Measurements from ENCODE around the gene LHX5. TPM values are rescaled to one million over a fixed set of nuclear protein-coding genes. Genes with fewer than 3 reads are reported as not detected.

Gene LHX5
- total RNA-seq, 4 donors from 2014 or later = not detected

DNA sequence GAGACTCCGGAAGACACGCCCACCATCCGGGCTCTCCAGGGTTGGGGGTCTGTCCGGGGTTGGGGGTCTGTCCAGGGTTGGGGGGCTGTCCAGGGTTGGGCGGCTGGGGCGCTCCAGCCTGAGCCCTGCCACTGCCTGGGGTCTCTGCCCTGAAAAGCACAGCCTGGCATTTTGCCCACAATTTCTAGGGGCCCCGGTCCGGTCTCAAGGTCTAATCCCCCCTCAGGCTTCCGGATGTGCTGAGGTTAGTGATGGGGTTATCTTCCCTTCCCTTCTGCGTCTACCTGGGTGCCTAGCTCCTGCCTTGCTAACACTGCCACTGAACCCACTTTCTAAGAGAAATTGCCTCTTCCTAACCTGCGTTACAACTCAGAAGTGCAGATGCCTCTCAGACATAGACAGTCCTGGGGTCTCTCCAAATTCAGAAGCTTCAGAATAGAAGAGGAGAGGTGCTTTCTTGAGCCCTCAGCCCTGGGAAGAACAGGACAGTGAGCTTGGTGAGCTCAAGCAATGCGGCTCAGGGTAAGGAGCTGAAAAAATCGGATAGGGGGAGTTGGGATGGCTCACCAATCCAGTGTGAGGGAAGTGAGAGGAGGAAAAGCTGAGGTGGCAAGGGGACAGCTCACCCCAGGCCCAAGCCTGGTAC lies 5.7 kb downstream of the LHX5 start:
- H3K27me3 ChIP-seq = peaks cover 0 to 73% of the 10 kb centered on the region in 2 donors
- H3K4me3 ChIP-seq = no peak overlapping the region
- peaks cover 0 to 53% (median 16%) of the 10 kb centered on the region in 4 donors for H3K4me1 ChIP-seq
- DNase-seq = no peak
- H3K36me3 ChIP-seq = no peaks in the 10 kb centered on the region
- H3K9me3 ChIP-seq = no peaks in the 10 kb centered on the region
- no peak for TF ChIP-seq POLR2A (IDR thresholded peaks at IDR 0.05)
- TF ChIP-seq, protein P1, sequence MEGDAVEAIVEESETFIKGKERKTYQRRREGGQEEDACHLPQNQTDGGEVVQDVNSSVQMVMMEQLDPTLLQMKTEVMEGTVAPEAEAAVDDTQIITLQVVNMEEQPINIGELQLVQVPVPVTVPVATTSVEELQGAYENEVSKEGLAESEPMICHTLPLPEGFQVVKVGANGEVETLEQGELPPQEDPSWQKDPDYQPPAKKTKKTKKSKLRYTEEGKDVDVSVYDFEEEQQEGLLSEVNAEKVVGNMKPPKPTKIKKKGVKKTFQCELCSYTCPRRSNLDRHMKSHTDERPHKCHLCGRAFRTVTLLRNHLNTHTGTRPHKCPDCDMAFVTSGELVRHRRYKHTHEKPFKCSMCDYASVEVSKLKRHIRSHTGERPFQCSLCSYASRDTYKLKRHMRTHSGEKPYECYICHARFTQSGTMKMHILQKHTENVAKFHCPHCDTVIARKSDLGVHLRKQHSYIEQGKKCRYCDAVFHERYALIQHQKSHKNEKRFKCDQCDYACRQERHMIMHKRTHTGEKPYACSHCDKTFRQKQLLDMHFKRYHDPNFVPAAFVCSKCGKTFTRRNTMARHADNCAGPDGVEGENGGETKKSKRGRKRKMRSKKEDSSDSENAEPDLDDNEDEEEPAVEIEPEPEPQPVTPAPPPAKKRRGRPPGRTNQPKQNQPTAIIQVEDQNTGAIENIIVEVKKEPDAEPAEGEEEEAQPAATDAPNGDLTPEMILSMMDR (IDR thresholded peaks at IDR 0.05) = no peak
- no peak overlapping the region for H3K27ac ChIP-seq

DNA sequence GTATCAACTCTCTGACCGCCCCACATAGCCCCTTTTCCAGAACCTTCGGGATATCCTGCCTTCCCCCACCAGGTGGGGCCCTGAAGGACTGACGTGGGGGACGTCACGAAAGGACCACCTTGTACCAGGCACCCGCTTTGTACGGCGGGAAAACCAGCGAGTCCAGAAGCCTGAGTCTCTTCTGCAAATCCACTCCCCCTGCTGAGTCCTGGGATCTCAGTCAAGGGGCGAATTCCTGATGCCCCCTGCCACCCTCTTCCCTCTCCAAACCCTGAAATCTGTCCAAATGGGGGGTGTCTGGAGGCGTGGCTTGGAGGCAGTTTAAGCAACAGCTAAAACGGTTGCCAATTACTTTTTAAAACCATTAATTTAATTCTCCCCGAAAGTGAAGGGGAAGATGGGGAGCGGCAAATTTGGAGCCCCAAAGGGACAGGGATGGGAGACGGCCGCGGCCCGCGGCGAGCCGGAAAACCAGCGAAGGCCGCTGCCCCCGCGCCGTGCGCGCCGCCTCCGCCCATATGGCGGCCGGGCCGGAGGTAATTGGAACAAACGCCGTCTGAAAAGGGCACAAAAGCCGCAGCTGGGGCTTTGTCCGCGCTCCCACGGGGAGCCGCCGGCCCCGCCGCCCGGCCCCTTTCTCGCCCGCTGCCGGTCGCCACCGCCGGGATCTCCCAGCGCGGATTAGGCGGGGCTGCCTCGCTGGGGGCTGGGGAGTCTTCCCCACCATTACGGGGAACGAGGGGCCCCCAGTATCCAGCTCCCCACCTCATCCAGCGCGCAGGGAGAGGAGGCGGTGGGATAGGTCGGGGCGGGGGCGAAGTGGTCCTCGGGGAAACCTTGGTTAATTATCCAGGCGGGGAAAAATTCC lies 6.6 kb downstream of the LHX5 start:
- H3K4me3 ChIP-seq = peak overlapping the region in 1 of 4 donors; percentile 10
- H3K27me3 ChIP-seq = peaks cover 0 to 69% of the 10 kb centered on the region in 2 donors
- no peak for TF ChIP-seq POLR2A (IDR thresholded peaks at IDR 0.05)
- TF ChIP-seq, protein P1 (IDR thresholded peaks at IDR 0.05) = no peak
- peaks cover 0 to 53% (median 16%) of the 10 kb centered on the region in 4 donors for H3K4me1 ChIP-seq
- no peak for DNase-seq
- H3K9me3 ChIP-seq = no peaks in the 10 kb centered on the region
- H3K27ac ChIP-seq = no peak overlapping the region
- H3K36me3 ChIP-seq = no peaks in the 10 kb centered on the region

DNA sequence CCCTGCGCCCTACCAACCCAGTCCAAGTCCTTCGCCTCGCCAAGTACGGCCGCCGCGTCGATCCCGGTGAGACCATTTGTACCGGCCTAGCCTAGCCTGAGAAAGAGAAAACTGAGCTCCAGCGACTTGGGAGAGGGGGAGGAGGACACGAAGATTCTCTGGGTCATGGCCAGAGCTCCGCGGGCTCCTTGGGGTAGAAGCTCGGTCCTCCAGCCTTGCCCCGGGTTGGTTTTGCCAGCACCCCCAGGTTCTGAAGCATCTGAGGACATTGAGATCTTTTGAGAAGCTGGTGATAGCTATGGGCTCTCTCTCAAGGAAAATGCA lies 7.3 kb downstream of the LHX5 start:
- TF ChIP-seq, protein P1 (IDR thresholded peaks at IDR 0.05) = no peak
- no peak for TF ChIP-seq POLR2A (IDR thresholded peaks at IDR 0.05)
- no peaks in the 10 kb centered on the region for H3K9me3 ChIP-seq
- H3K4me1 ChIP-seq = peaks cover 0 to 53% (median 16%) of the 10 kb centered on the region in 4 donors
- H3K27ac ChIP-seq = no peak overlapping the region
- peaks cover 0 to 66% of the 10 kb centered on the region in 2 donors for H3K27me3 ChIP-seq
- peak overlapping the region in 1 of 4 donors; percentile 2 for H3K4me3 ChIP-seq
- DNase-seq = no peak
- no peaks in the 10 kb centered on the region for H3K36me3 ChIP-seq

DNA sequence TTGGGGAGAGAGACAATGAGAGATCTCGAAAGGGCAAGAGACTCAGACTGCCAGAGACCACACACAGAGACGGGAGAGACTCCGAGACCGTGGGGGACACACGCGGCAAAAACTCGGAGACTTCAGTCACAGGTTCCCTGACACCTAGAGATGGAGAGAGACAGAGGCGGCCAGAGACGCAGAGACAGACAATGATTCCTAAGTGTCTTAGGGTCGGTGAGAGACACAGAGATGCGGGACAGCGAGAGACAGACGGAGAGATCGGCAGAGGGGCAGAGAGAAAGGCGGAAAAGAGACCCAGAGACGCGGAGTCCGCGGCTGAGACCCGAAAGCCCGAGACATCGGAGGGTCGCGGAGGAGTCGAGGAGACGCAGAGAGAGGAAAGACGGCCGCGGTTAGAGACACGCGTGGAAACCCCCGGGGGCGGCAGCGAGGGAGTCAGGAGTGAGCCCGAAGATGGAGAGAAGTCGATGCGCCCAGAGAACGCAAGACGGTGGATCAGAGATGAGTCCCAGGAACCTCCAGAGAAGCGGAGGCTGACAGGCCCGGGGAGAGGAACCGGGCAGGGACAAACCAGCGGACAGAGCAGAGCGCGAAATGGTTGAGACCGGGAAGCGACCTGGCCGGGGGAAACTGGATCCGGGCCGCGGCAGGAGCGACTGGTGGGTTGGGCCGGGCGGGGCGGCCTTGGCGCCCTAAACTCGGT lies 7.8 kb downstream of the LHX5 start:
- H3K4me1 ChIP-seq = peaks cover 0 to 53% (median 16%) of the 10 kb centered on the region in 4 donors
- TF ChIP-seq POLR2A (IDR thresholded peaks at IDR 0.05) = no peak
- TF ChIP-seq, protein P1 (IDR thresholded peaks at IDR 0.05) = no peak

DNA sequence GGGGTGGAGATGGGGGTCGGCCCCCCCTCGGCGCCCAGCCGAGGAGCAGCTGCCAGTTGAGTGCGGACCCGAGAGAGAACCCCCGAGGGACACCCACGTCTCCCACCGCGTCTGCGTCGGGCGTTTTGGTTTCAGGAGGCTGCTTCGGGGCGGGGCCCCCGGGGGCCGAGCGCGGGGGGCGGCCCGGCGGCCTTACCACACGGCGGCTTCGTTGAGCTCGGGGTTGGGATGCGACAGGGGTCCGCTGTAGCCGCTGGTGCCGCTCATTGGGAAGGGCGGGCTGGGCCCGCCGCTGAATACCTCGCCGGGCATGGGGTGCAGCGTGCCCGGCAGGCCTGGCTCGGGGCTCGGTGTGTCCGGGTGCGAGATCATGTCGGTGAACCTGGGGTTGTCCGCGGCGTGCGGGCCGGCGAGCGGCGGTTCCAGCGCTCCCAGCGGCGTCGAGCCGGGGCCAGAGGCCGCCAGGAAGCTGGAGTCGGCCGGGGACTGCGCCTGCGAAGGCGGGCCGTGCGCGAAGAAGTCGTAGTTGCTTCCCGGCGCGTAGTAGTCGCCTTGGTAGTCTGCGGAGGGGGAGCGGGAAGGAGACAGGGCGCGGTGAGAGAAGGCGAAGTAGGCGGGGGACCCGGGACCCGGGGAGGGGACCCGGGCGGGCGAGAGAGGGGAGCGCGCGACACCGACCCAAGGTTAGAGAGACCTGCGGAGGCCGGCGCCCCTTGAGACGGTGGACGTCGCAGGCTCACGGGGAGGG lies 8.5 kb downstream of the LHX5 start:
- peaks cover 0 to 50% (median 16%) of the 10 kb centered on the region in 4 donors for H3K4me1 ChIP-seq
- H3K36me3 ChIP-seq = no peaks in the 10 kb centered on the region
- H3K4me3 ChIP-seq = peak overlapping the region in 3 of 4 donors; percentile 32 to 34 (median 33)
- no peak for DNase-seq
- no peak for TF ChIP-seq POLR2A (IDR thresholded peaks at IDR 0.05)
- TF ChIP-seq, protein P1 (IDR thresholded peaks at IDR 0.05) = no peak
- no peaks in the 10 kb centered on the region for H3K9me3 ChIP-seq
- peaks cover 0 to 55% of the 10 kb centered on the region in 2 donors for H3K27me3 ChIP-seq
- no peak overlapping the region for H3K27ac ChIP-seq

More for the DNA sequence above, 7.8 kb downstream of the LHX5 start:
- Histone ChIP-seq H3K36me3 (no peaks in the 10 kb centered on the region), H3K9me3 (no peaks in the 10 kb centered on the region), H3K4me3 (peak overlapping the region in 1 of 4 donors; percentile 2), H3K27me3 (peaks cover 0 to 61% of the 10 kb centered on the region in 2 donors), H3K27ac (no peak overlapping the region)
- DNase-seq = no peak

Measured in Peyer's patch (tissue), 4 donors.